Tibial nerve (tissue), 4 donors: Measurements from ENCODE around the gene TRERF1. TPM values are rescaled to one million over a fixed set of nuclear protein-coding genes. Genes with fewer than 3 reads are reported as not detected.

Source experiments
- DNase-seq, 2 donors: peaks; one replicate each; pipeline ENCODE4 v3.0.0-alpha.2; 2019; ENCODE audit warnings: low spot score in 2 of 2
- H3K27ac ChIP-seq, 4 donors: fragments of 200-600 bp; sonication (generic) in 3 of 4; one replicate each; pipeline ENCODE4 v1.5.1; 2017 to 2019; ENCODE audit warnings: mild to moderate bottlenecking in 1 of 4
- H3K27me3 ChIP-seq, 2 donors: fragments of 200-600 bp; sonication (generic) in 1 of 2; one replicate each; pipeline versions ENCODE4 v1.5.1 to v1.6.0; 2017 to 2019
- H3K36me3 ChIP-seq, 3 donors: fragments of 200-600 bp; sonication (generic); one replicate each; pipeline ENCODE4 v1.5.1; 2018 to 2019
- H3K4me1 ChIP-seq, 4 donors: fragments of 200-600 bp; sonication (generic) in 3 of 4; one replicate each; pipeline ENCODE4 v1.5.1; 2017 to 2019
- H3K4me3 ChIP-seq, 4 donors: fragments of 200-600 bp; sonication (generic) in 3 of 4; one replicate each; pipeline ENCODE4 v1.5.1; 2017 to 2019; ENCODE audit warnings: mild to moderate bottlenecking in 1 of 4, moderate library complexity in 1 of 4
- H3K9me3 ChIP-seq, 4 donors: fragments of 200-600 bp; sonication (generic) in 3 of 4; one replicate each; pipeline ENCODE4 v1.5.1; 2017 to 2019
- CTCF ChIP-seq, 5 experiments: fragments of 200-600 bp in 3 of 5; fragments of 450-650 bp in 2 of 5; sonication (generic) in 3 of 5; IDR thresholded peaks; one replicate each; pipeline ENCODE4 v1.5.1; 2016 to 2019; ENCODE audit warnings: antibody characterized with exemption in 5 of 5, mild to moderate bottlenecking in 3 of 5, moderate library complexity in 2 of 5
- EP300 ChIP-seq, 2 donors: sonication (generic); formaldehyde crosslinking; IDR thresholded peaks; one replicate each; pipeline ENCODE4 v1.6.1; 2017; ENCODE audit warnings: antibody characterized with exemption in 2 of 2, mild to moderate bottlenecking in 1 of 2
- POLR2A ChIP-seq, 2 donors: fragments of 450-650 bp; IDR thresholded peaks; one replicate each; pipeline ENCODE4 v1.6.1; 2017; ENCODE audit warnings: antibody characterized with exemption in 2 of 2, mild to moderate bottlenecking in 2 of 2, moderate library complexity in 2 of 2
- WGBS, 2 donors: methylation state at CpG; one replicate each; pipeline ENCODE4 v1.1.5; 2018; 5-methylcytosine and 5-hydroxymethylcytosine counted together
- total RNA-seq, 4 donors: library from RNA; depleted of rRNA; stranded (reverse); fragments of >200 nt; gene quantifications; one replicate each; pipeline ENCODE4 v1.1.0, GENCODE V29; 2016

Gene TRERF1
- total RNA-seq, 4 donors from 2014 or later, result 4.2 to 7.2 (median 4.9) TPM

- H3K4me3 ChIP-seq, result no peak overlapping the region
- TF ChIP-seq CTCF (IDR thresholded peaks at IDR 0.05), result no peak
- TF ChIP-seq EP300 (IDR thresholded peaks at IDR 0.05), result no peak
- TF ChIP-seq POLR2A (IDR thresholded peaks at IDR 0.05), result no peak
- H3K9me3 ChIP-seq, result peaks cover 0 to 3% (median 0%) of the 10 kb centered on the region in 4 donors
- peaks cover 0 to 7% (median 0%) of the 10 kb centered on the region in 4 donors for H3K4me1 ChIP-seq
- WGBS, 2 donors, result 87 to 93% methylated on average over 2 of the region's 2 CpGs
- H3K27me3 ChIP-seq, result no peaks in the 10 kb centered on the region
- no peaks in the 10 kb centered on the region for H3K36me3 ChIP-seq
- DNase-seq, result no peak
- no peak overlapping the region for H3K27ac ChIP-seq
Observed at GRCh38 chr6:42287756-42288155, 164.0 kb downstream of the TRERF1 start.

- Histone ChIP-seq H3K27me3 (no peaks in the 10 kb centered on the region), H3K36me3 (no peaks in the 10 kb centered on the region), H3K4me3 (no peak overlapping the region), H3K9me3 (peaks cover 0 to 8% (median 0%) of the 10 kb centered on the region in 4 donors), H3K27ac (no peak overlapping the region), H3K4me1 (peaks cover 0 to 39% (median 25%) of the 10 kb centered on the region in 4 donors)
- no peak for DNase-seq
- TF ChIP-seq CTCF (IDR thresholded peaks at IDR 0.05) (no peak), EP300 (IDR thresholded peaks at IDR 0.05) (no peak), POLR2A (IDR thresholded peaks at IDR 0.05) (no peak)
- 71 to 72% methylated on average over 7 of the region's 7 CpGs for WGBS, 2 donors
Observed at GRCh38 chr6:42281570-42281969, 170.2 kb downstream of the TRERF1 start.

- WGBS, 2 donors, result 91 to 96% methylated on average over 5 of the region's 5 CpGs
- Histone ChIP-seq H3K4me1 (peaks cover 0 to 43% (median 26%) of the 10 kb centered on the region in 4 donors), H3K27me3 (no peaks in the 10 kb centered on the region), H3K36me3 (no peaks in the 10 kb centered on the region), H3K9me3 (peaks cover 0 to 8% (median 0%) of the 10 kb centered on the region in 4 donors), H3K4me3 (no peak overlapping the region), H3K27ac (no peak overlapping the region)
- TF ChIP-seq EP300 (IDR thresholded peaks at IDR 0.05) (no peak), POLR2A (IDR thresholded peaks at IDR 0.05) (no peak), CTCF (IDR thresholded peaks at IDR 0.05) (no peak)
- DNase-seq, result no peak
Observed at GRCh38 chr6:42280966-42281533, 170.7 kb downstream of the TRERF1 start.

GRCh38 chr6:42279966-42280629 lies 171.6 kb downstream of the TRERF1 start:
- Histone ChIP-seq H3K27ac (peak overlapping the region in 1 of 4 donors; percentile 61), H3K27me3 (no peaks in the 10 kb centered on the region), H3K9me3 (peaks cover 0 to 8% (median 0%) of the 10 kb centered on the region in 4 donors), H3K36me3 (no peaks in the 10 kb centered on the region), H3K4me1 (peaks cover 0 to 49% (median 26%) of the 10 kb centered on the region in 4 donors), H3K4me3 (no peak overlapping the region)
- DNase-seq, result no peak
- no peak for TF ChIP-seq EP300 (IDR thresholded peaks at IDR 0.05)
- TF ChIP-seq POLR2A (IDR thresholded peaks at IDR 0.05), result no peak
- TF ChIP-seq CTCF (IDR thresholded peaks at IDR 0.05), result no peak
- WGBS, 2 donors, result 33 to 51% methylated on average over 20 to 22 of the region's 24 CpGs

GRCh38 chr6:42279144-42279781 lies 172.5 kb downstream of the TRERF1 start:
- no peak for DNase-seq
- Histone ChIP-seq H3K27ac (peak overlapping the region in 1 of 4 donors; percentile 61), H3K27me3 (no peaks in the 10 kb centered on the region), H3K4me3 (no peak overlapping the region), H3K36me3 (no peaks in the 10 kb centered on the region), H3K4me1 (peaks cover 0 to 49% (median 26%) of the 10 kb centered on the region in 4 donors), H3K9me3 (peaks cover 0 to 8% (median 0%) of the 10 kb centered on the region in 4 donors)
- TF ChIP-seq CTCF (IDR thresholded peaks at IDR 0.05), result no peak
- no peak for TF ChIP-seq POLR2A (IDR thresholded peaks at IDR 0.05)
- no peak for TF ChIP-seq EP300 (IDR thresholded peaks at IDR 0.05)
- WGBS, 2 donors, result 53 to 61% methylated on average over 9 of the region's 9 CpGs
